Stimulated activated naive CD4-positive, alpha-beta T cell treated with Interleukin-2 at 50 U/mL for 16 hours (primary cell): ENCODE measurements around the gene SYT9.
A peak's percentile ranks its signal among the peaks of the same experiment; 100 is the strongest.

Experiments
- DNase-seq: peaks from one replicate; lab custom pipeline; 2025; lab: John Stamatoyannopoulos, UW

Gene SYT9

DNA sequence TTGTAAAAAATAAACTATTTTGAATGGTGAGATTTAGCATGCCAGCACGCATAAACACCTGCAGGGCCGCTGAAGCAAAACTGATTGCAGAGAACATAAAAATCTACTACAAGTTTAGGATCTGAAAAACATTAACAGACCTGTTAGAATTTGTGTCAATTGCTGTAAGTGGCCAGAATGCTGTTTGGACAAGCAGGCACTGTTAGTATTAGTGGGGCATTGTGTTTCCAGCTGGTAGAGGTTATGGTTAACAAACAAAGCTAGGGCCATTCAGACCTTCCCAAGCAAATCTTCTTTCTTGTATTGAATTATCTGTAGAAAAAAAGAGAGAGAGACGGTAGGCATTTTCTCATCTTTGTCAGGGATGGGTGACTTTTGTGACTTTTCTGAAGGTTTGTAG is 176.0 kb downstream of the SYT9 start:
- DNase-seq, result no peak

DNA sequence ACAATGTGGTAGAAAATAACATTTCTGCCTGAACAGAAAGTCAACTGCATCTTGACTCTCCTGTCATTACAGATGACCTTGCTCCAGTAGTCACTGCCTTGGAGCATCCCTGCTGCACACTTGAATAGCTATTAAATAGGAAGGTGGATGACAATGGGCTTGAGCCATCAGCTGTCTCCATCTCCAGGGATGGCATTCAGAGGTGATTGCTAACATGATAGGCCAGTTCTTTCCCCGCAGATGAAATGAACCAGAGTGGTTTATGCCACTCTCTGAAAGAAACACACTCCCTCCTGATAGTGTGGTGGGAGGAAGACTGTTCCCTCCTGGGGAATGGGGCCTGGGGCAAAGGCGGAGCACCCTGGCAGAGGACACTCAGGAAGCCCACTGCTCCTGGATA is 176.5 kb downstream of the SYT9 start:
- DNase-seq, result no peak

DNA sequence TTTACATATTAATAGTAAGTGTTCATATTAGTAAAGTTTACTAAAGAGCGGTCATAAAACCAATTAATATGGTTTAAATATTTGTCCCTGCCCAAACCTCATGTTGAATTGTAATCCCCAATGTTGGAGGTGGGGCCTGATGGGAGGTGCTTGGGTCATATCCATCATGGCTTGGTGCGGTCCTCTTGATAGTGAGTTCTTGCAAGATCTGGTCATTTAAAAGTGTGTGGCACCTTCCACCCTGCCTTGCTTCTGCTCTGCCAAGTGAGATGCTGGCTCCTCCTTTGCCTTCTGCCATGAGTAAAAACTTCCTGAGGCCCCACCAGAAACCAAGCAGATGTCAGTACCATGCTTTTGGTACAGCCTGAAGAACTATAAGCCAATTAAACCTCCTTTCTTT is 178.8 kb downstream of the SYT9 start:
- no peak for DNase-seq

DNA sequence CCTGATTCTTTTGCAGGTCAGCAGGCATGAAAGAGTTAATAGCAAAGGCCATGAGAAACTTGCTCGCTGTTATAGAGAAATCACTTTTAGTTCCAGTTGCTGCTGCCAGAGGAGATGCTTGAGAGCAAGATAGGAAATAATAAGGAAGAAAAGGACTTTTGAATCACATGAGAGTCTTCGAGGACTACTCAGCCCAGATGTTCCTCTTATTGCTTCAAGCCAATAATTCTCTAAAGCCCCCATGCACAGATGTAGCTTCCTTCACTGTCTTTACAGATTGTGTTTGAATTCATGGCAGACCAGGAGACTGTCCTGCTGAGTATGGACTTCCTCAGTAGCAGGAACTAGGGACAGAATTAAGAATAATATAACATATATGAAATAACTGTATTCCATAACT is 183.5 kb downstream of the SYT9 start:
- DNase-seq, result no peak

DNA sequence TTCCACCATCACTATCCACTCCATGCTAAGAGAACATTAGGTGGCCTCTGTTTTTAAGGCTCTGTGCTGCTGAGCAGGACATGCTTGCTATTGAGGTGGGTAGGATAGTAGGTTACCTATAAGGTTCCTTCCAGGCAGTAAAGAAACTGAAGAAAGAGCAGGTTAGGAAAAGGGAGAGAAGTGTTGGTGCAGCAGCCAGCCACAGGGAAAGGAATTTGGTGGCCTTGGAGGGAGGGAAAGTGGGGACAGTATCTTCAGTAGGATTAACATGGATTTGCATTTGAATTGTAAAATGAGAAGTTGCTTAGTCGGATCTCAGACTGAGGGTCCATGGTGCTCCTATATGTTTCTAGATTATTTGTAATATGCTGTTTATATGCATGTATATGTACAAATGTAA is 184.4 kb downstream of the SYT9 start:
- no peak for DNase-seq

DNA sequence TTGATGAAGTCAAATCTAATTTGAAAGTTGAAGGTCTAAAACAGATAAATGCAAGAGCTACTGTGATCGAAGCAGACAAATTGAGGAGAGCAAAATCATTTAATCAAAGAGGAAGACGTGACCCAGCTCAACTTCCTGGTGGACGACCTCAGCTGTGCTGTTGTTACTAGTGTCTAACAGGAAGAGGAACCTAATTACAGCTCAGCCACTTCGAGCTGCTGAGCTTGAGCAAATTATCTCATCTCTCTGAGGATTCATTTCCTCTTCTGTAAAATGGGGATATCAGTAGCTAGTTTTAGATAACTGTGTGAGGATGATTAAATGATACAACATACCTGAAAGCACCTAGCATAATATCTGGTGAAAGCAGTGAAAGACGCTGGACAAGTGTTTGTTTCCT is 185.0 kb downstream of the SYT9 start:
- no peak for DNase-seq

DNA sequence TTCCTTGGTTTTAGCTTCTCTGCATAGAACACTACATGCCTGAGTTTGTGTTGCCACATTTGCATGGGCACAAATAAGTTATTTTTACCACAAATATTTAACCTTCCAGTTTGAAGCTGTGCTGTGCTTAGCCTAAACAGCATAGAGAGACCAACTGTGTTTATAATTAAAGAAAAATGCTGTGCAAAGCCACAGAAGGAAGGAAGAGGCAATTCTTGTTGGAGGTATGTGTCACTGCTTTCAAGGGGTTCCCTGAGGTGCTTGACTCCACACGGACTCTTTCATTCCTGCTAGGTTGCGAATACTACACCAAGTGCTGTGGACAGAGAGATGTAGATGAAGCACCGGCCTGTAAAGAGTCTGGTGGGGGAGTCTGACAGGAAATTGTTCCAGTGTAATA is 186.0 kb downstream of the SYT9 start:
- DNase-seq, result no peak

DNA sequence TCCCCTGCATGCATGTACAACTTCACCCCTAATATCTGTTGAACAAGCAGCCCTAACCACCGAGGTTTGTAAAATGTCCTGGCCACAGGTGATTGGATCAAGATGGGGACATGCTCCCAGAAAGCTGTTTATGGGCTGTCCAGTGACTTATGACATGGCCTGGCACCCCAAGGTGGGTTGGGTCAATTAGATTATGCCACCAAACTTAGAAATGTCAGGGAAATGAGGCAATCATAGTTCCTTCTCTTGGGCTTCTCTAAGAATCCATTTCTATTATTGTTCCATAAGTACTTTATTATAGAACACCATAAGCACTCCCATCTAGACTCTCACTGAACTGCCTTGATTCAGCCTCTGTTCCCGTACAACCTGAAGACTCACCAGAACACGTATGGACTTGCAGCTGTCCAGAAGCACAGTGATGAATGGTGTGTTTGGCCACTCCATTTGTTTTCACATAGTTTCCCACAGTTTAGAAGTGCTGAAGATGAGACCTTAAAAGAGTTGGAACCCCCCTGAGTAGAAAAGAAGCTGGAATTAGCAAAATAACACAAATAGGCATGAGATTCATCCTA is 188.1 kb downstream of the SYT9 start:
- DNase-seq, result no peak

DNA sequence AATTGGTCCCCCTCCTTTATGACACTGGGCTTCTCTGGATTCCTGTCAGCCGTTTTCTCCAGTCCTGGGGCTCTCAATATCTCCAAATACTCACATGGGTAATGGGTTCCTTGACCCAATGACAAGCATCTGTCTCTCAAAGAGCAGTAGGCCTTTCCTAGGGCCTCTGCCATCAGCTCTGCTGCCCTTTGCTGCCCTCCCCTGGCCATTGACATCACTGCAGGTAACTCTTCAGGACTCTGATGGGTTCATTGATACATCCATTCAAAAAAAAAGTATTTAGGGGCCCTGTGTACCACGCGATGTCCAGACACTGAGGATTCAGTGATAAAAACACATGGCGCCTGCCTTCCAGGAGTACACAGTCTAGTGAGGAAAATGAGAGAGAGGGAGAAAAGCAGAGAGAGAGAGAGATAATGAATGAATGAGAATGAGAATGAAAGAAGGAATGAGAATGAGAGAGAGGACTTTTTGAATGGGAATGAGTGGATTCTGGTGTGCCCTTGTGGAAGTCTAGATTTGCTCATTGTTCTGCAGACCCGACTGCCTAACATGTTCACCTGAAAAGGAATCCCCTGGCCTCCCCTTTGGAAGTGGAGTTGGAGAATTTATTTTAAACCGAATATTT is 191.0 kb downstream of the SYT9 start:
- peak; percentile 47 for DNase-seq

DNA sequence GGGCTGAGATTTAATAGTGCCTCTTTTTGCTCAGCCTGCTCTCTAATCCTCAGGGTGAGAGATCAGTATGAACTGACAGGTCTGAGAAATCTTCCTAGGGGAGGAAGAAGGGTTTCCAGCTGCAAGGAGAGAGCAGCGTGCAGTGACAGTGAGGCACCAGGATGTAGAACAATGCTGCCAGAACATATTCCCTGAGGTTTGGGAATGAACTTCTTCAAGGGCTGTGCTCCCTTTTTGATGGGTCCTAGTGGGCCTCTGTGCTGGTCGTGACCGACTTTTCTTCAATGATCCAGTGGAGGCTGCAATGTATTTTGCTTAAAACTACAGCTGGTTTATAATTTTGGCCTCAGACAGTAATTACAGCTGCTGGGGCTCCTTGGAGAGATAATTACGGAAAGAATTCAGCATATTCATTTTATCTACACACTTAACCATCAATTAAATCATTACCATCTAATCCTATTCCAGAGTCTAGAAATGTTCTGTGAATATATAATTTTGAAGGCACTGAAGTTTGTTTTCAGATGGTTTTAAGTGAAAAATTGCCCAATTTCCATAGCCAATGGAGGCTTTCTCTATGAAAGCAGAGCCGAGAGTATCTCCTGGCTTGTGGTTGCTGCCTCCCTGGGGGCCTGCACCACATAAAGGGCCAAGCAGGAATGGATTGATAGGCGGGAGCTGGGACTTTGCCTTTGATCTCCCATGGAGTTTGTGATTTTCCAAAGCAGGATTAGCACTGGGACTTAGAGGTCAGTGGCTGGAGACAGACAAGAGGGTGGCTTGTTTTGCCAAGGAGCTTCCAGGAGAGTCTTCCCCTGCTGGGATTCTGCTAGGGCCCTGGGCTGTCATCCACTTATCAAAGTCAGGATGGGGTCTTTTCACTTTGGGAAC is 192.6 kb downstream of the SYT9 start:
- no peak for DNase-seq

DNA sequence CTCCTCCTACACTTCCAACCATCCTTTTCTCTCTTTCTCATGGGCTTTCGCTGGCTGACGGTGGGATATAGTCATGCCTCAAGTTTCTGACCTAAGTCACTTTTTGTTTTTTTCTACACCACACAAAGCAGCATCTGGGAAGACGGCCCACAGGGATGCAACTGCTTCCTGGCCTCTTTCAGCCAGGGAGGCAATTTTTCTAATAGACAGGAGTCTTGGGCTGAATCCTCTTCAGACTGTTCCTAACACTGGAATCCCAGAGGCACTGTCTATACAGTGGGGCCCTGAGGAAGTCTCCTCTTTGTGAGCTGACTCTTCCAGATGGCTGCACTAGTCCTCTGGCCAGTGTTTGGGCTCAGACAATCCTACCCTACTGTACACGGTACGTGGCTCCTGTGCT is 193.9 kb downstream of the SYT9 start:
- DNase-seq, result no peak

DNA sequence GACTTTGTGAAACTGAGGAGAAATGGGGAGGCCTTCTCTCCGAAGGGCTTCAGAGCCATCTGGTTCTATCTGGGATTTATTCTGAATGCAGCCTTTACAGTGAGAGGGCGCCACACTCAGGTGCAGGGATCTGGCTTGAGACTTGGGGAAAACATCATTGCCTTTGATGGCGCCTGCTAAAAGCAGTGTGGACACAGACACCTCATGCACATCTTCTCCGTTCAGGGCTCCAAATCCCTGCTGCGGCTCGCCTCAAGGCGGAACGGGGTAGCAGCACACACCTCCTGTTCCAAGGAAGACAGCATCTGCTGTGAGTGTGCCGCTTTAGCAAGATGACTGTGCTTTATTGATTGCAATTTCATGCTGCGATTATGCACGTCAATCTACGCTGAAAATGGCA is 196.5 kb downstream of the SYT9 start:
- DNase-seq, result no peak

DNA sequence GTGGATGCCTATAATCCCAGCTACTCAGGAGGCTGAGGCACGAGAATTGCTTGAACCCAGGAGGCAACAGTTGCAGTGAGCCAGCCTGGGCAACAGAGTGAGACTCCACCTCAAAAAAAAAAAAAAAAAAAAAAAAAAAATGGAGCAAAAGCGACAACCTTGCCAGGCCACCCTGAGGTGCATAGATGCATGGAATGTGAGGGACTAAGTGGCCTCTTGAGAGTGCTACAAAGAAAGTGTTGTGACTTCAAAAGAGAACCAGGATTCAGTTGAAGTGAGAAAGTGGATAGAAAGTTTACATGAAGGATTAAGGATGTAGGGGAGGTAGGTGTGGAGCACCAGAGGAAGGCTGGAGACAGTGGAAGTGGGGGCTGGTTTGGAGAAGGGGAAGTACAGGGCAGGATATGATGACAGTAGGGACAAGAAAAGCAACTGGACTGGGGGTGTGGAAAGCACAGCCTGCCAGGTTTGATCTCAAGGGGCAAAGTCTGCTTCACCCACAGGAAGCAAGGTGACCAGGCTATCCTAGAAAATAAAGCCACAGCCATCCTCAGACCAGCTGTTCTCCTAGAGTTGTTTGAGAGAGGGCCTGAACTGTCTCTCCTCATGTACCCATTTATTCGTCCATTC is 197.6 kb downstream of the SYT9 start:
- no peak for DNase-seq

DNA sequence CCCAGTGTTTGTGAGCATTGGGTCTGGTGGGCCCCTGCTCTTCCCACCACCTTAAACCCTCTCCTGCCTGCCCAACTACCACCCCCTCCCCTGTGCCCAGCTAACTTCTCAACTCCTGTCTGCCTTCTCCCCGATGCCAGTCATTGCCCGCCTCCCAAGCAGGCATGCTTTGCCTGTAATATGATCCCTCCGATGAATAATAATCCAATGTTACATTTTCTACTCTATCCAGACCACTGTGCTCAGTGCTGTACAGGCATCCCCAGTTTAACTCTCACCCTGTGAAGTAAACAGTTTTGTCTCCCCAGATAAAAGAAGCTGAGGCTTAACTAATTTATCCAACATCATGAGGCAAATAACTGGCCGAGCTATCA is 198.1 kb downstream of the SYT9 start:
- no peak for DNase-seq

DNA sequence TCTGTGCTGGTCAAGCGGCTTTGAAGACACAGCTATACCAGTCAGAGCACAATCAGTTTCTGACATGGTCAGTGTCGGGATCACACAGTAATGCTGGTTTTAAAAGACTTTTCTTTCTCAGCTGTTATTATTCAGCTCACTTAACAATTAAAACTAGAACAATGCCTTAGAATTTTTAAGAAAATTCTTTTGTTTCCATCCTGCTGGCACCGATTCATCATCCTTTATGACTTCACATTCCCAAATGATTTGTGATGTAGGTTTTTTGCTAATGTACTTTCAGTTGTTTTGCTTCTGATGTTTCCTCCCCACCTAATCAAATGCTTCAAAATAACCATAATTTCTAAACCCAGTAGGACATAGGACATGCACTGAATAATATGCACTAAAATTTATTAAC is 199.1 kb downstream of the SYT9 start:
- no peak for DNase-seq

DNA sequence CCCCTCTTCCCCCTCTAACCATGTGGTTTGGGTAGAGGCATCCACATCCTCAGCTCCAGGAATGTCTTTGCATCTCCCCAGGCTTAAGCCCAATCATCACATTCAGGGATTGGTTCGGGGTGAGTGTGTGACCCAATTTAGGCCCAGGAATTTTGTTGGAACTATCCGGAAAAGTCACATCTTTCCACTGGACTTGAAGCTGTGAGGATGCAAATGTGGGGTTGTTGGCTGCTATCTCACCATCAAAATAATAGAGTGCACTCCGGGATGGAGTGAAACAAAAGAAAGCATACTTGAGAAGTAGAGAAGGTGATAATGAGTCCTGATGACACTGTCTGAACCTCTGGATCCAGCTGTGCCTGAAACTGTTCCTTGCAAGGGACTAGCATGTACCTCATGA is 199.8 kb downstream of the SYT9 start:
- DNase-seq, result no peak

DNA sequence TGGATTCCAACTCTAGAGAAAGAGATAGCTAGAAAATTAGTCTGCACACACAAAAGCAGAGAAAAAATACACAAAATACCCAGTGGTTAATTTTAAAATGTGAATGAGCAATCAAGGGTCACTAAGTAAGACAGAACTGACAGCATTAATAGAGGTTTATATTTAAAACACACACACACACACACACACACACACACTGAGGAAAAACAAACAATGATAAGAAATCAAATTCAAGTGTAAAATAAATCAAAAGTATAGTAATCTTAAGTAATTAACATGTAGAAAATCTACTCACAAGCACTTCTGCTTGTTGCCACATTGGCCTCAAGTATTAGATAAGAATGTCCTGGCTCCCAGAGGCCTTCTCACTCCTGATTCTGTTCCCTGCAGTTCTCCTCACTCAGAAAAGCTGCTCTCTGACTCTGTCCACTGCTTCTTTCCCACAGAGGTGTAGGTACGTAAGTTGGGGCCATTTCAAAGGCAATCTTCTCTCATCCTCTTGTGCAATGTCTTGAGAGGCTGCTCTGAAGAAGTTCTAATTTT is 200.3 kb downstream of the SYT9 start:
- DNase-seq, result no peak

DNA sequence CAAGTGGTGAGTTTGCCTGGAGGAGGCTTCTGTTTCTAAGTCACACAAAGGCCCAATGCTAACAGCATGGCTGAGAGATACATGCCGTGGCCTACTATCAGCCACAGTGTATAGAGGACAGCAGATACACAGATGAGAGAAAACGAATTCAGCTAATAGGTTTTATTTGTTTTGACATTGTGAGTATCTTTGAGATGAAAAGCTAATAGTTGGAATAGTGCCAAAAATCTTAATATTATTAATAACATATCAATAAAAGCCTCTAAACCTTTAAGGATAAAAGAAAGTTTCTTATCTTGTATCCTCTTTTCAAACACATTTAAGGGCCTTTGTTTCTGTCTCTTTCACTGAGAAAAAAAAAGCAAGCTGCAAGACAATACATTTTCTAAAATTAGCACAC is 203.2 kb downstream of the SYT9 start:
- no peak for DNase-seq

DNA sequence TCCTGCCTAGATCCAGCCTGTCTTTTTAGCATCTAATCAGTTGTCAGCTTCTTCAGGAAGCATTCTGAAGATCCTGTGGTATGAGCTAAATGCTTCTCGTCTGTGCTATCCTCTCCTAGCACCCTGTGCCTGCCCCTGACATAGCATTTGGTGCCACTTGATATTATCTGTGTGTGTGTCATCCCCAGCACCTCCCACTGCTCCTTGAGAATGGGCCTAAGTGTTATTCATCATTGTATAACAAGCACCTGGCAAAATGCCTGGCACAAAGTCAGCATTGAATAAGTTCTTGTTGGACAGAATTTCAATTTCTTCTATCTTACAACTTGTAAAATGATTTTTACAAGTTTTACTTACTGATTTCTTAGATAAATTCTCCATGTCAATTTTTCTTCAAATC is 205.5 kb downstream of the SYT9 start:
- DNase-seq, result no peak

DNA sequence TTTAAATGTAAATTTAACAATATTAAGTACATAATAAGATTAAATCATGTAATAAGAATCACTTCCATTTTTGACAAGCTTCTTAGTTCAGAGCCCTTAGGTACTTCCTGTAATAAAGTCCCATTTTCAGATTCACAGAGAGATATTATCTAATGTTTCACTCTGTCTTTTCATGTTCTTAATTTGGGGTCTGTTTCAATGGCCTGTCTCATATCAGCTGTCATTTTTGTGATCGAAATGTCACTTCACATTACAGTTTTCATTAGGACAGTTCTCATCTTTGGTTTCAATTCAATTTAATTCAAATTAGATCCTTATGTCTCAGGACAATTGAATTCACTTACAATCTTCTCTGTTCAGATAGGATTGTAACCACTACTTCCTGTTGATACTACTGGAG is 211.0 kb downstream of the SYT9 start:
- no peak for DNase-seq

DNA sequence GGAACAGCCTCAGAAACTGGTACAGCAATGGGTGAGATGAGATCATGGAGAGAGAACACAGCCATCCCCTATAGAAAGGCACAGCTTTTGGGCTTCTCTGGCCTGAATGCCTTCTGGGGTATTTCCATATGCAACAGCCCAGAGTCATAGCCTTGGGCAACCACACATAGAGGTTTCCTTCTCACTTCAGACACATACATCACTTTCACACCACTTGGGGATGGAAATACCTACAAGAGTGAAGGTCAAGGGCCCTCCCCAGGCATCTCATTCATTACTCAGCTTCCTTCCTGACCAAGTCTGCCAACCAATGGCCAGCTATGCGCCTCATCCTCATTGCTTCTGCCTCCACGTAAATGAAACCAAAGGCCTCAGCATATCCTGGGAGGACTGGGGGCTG is 215.9 kb downstream of the SYT9 start:
- no peak for DNase-seq

DNA sequence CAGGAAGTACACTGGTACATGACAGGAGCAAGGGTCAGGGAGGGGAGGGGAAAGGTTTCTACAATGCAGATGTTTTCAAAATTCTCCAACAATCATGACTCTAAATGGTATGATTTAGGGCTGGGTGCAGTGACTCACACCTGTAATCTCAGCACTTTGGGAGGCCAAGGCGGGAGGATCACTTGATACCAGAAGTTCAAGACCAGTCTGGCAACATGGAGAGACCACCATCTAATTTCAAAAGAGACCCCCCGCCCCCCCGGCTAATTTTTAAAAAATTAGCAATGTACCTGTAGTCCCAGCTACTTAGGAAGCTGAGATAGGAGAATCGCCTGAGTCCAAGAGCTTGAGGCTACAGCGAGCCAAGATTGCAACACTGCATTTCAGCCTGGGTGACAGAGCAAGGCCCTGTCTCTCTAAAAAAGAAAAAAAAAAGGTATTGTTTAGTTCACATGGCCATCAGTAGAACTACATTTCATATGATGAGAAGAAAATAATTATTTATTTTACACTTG is 217.7 kb downstream of the SYT9 start:
- no peak for DNase-seq

DNA sequence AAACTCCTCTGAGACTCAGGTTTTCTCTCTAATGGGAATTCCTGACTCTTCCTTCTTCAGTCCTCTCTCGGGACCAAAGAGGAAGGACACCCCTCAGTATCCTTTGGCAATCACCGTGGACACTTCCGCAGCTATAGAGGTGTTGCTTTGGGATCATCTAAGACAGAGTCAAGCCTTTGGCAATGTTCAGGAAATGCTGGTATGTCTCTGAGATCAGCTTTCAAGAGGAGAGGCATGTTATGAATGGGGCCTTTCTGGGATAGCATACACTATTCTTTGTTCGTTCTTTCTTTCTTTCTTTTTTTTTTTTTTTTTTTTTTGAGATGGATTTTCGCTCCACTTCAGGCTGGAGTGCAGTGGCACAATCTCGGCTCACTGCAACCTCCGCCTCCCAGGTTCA is 219.4 kb downstream of the SYT9 start:
- no peak for DNase-seq
